Coronary artery (tissue), 2 donors: ENCODE results near the gene PTPRD.

Experiments
- DNase-seq: peaks from one replicate; pipeline ENCODE4 v3.0.0-alpha.2; 2017; ENCODE audit warnings: low spot score
- H3K27ac ChIP-seq, 2 donors: fragments of 200-600 bp; sonication (generic); one replicate each; pipeline ENCODE4 v1.5.1; 2016 to 2019
- H3K4me3 ChIP-seq: fragments of 200-600 bp; sonication (generic); 2 replicates; pipeline ENCODE4 v1.5.1; 2016; ENCODE audit warnings: mild to moderate bottlenecking, moderate library complexity
- TF ChIP-seq, protein P1 (sequence below): fragments of 200-600 bp; sonication (generic); IDR thresholded peaks from one replicate; pipeline ENCODE4 v1.5.1; 2019; ENCODE audit warnings: antibody characterized with exemption

The PTPRD gene

GRCh38 chr9:9874270-9874669 lies 738.5 kb downstream of the PTPRD start:
- no peak overlapping the region for H3K27ac ChIP-seq
- H3K4me3 ChIP-seq, result no peak overlapping the region
- TF ChIP-seq, protein P1, sequence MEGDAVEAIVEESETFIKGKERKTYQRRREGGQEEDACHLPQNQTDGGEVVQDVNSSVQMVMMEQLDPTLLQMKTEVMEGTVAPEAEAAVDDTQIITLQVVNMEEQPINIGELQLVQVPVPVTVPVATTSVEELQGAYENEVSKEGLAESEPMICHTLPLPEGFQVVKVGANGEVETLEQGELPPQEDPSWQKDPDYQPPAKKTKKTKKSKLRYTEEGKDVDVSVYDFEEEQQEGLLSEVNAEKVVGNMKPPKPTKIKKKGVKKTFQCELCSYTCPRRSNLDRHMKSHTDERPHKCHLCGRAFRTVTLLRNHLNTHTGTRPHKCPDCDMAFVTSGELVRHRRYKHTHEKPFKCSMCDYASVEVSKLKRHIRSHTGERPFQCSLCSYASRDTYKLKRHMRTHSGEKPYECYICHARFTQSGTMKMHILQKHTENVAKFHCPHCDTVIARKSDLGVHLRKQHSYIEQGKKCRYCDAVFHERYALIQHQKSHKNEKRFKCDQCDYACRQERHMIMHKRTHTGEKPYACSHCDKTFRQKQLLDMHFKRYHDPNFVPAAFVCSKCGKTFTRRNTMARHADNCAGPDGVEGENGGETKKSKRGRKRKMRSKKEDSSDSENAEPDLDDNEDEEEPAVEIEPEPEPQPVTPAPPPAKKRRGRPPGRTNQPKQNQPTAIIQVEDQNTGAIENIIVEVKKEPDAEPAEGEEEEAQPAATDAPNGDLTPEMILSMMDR, result no peak
- no peak for DNase-seq

DNA sequence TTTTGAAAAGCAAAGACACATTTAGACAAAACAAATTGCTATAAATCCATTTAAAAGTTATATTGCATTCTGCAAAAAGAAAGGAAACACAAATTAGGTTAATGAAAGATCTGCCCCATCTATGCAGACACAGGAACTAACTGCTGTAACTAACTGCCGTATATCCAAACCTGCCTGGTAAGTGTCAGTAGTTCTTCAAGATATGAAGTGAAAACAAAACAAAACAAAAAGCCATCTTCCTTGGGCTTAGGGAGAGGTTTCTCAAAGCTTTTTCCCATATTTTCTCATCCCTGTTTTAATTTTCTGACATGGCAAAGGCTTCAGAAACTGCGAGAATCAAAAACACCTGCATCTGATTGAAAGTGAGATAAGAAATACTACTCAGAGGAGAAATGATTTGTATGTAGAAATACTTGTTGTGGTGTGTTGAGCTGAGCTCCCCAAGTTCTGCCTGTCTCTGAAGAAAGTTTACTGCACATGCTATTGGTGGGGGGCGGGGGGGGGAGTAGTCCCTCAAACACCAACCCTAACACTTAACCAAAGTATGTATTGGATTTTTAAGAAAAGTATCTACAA lies 750.5 kb downstream of the PTPRD start:
- H3K27ac ChIP-seq, result no peak overlapping the region
- TF ChIP-seq, protein P1, result no peak
- no peak for DNase-seq
- no peak overlapping the region for H3K4me3 ChIP-seq

DNA sequence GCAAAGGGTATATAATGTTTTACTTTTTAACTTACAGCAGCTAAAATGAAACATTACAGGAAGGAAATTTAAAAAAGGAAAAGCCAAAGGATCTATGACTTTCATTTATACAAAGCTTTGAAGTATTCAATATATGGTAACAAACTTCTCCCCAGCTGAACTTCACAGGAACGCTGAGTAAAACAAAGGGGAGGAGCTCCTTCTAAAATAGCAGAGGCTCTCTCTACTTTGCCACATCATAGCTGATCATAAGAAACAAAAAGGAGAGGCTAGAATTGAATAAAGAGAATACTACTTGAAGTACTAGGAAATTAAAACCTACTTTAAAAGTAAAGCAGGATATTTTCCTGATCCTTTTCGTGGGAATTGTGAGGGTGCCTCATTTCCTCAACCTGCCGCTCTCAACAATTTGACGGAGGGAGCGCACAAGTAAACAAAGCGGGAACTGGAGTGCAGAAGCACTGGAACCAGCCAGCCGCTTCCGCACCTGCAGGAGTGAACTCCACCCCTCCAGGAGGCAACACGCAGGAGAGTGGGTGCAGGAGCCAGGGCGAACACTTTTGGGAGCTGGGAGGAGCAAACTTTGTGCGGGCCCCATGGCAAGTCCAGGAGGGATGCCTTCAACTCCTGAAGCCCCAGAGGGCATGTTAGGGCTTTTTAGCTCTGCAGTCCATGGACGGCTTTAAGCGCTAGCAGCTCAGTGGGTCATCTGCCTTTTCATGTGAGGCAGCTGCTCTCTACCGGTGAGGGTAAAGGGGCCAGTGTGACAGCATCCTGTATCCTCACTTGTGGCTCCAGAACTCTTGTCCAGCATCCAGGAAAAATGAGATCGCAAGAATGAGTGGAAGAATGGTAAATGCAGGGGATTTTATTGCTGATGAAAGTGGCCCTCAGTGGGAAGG lies 757.4 kb downstream of the PTPRD start:
- H3K27ac ChIP-seq, result no peak overlapping the region
- no peak overlapping the region for H3K4me3 ChIP-seq
- DNase-seq, result no peak
- TF ChIP-seq, protein P1, result no peak

GRCh38 chr9:9847750-9848149 lies 765.1 kb downstream of the PTPRD start:
- TF ChIP-seq, protein P1, result no peak
- no peak overlapping the region for H3K4me3 ChIP-seq
- H3K27ac ChIP-seq, result no peak overlapping the region
- DNase-seq, result no peak

DNA sequence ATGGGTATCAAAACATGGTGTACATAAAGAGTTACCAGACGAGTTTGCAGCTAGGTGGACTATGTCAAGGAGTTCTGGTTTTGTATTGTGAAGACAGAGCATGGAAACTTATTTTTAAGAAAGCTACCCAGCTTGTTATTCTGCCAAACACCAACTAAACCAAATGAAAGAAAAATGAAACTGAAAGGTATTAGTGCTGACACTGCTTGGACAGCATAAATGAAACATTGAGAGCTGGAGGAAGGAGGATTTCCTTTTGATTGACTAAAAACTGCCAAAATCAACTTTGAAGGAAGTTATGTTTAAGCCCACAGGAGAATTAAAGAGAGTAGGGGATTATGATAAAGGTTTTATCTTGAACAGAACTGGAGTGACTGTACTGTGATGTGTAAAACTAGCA lies 766.2 kb downstream of the PTPRD start:
- Histone ChIP-seq H3K4me3 (no peak overlapping the region), H3K27ac (no peak overlapping the region)
- DNase-seq, result no peak
- TF ChIP-seq, protein P1, result no peak

DNA sequence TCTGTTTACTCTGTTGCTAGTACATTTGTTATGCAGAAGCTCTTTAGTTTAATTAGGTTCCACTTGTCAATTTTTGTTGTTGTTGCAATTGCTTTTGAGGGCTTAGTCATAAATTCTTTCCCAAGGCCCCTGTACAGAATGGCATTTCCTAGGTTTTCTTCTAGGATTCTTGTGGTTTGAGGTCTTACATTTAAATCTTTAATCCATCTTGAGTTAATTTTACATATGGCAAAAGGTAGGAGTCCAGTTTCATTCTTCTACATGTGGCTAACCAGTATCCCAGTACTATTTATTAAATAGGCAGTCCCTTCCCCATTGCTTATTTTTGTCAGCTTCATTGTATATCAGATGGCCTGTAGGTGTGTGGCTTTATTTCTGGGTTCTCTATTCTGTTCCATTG lies 792.4 kb downstream of the PTPRD start:
- TF ChIP-seq, protein P1, result no peak
- Histone ChIP-seq H3K4me3 (no peak overlapping the region), H3K27ac (no peak overlapping the region)
- DNase-seq, result no peak

- TF ChIP-seq, protein P1, result no peak
- no peak for DNase-seq
- H3K27ac ChIP-seq, result no peak overlapping the region
- H3K4me3 ChIP-seq, result no peak overlapping the region
Measured at GRCh38 chr9:9819886-9820285, 792.9 kb downstream of the PTPRD start.
